HCT116 (cell line): ENCODE measurements around the gene SNCAIP. TPM values are rescaled to one million over a fixed set of nuclear protein-coding genes. Genes with fewer than 3 reads are reported as not detected.

Source experiments
- ATAC-seq: fragments of 200-7000 bp; cut with Tn5 transposase; 2 replicates; pipeline ENCODE4 v1.9.1; 2020; ENCODE audit warnings: mild to moderate bottlenecking, moderate library complexity
- BruUV-seq: library from RNA; stranded (reverse); fragments of 400-500 nt; replicated peaks from 2 replicates; lab custom pipeline; 2021; lab: Mats Ljungman, UMichigan
- CTCF ChIA-PET: fragments of 300-600 bp; sonication (Branson Sonifier 250); formaldehyde crosslinking; loops from one replicate; lab custom pipeline; 2021; ENCODE audit warnings: antibody characterized with exemption; lab: Charles Lee
- POLR2A ChIA-PET: fragments of 300-600, 350-600 bp; sonication (Branson Sonifier 250); formaldehyde crosslinking; loops from one replicate; lab custom pipeline; 2021; ENCODE audit warnings: antibody characterized with exemption; lab: Charles Lee
- RAD21 ChIA-PET, 2 experiments: fragments of 300-600 bp; sonication (Branson Sonifier 250); formaldehyde crosslinking; loops; one replicate each; lab custom pipeline; 2023; ENCODE audit warnings: low total read pairs in 2 of 2; ENCODE audit not compliant: uncharacterized antibody in 2 of 2, unreplicated experiment in 2 of 2, low non-redundant PET in 1 of 2; lab: Charles Lee
- DNase-seq: peaks from one replicate; pipeline ENCODE4 v3.0.0-alpha.2; 2010; ENCODE audit warnings: low read depth, low spot score
- H2AFZ ChIP-seq: fragments of 200-600 bp; shearing (Covaris generic), sonication (generic); 2 replicates; pipeline ENCODE4 v1.6.1; 2017; ENCODE audit warnings: low read depth, mixed run types, mixed read lengths, antibody characterized with exemption, low read length; ENCODE audit not compliant: poor library complexity, severe bottlenecking
- H3K27ac ChIP-seq: 2 replicates; pipeline ENCODE4 v1.5.1; 2012; ENCODE audit warnings: low read depth, low read length
- H3K27me3 ChIP-seq: fragments of 200-600 bp; sonication (generic); 2 replicates; pipeline ENCODE4 v1.6.1; 2016; ENCODE audit warnings: mixed run types, low read length, mixed read lengths; ENCODE audit not compliant: insufficient read depth
- H3K36me3 ChIP-seq, 2 experiments: fragments of 200-500 bp in 1 of 2; fragments of 200-600 bp in 1 of 2; sonication (Bioruptor generic) in 1 of 2; sonication (generic) in 1 of 2; 2 replicates each; pipeline versions ENCODE4 v1.5.1 to v1.6.1; 2014 to 2016; ENCODE audit warnings: low read length in 2 of 2, inconsistent platforms in 1 of 2, mixed read lengths in 1 of 2, mixed run types in 1 of 2; ENCODE audit not compliant: insufficient read depth in 2 of 2, control insufficient read depth in 1 of 2
- H3K4me1 ChIP-seq, 2 experiments: fragments of 200-600 bp in 1 of 2; sonication (generic) in 1 of 2; 2 replicates each; pipeline versions ENCODE4 v1.5.1 to v1.6.1; 2012 to 2017; ENCODE audit warnings: low read length in 2 of 2, inconsistent platforms in 1 of 2, mild to moderate bottlenecking in 1 of 2, mixed read lengths in 1 of 2, mixed run types in 1 of 2, moderate library complexity in 1 of 2; ENCODE audit not compliant: insufficient read depth in 2 of 2, control insufficient read depth in 1 of 2
- H3K4me2 ChIP-seq: fragments of 200-600 bp; sonication (generic); 2 replicates; pipeline ENCODE4 v1.6.1; 2017; ENCODE audit warnings: mixed run types, low read length, mixed read lengths
- H3K4me3 ChIP-seq, 2 experiments: fragments of 200-600 bp in 1 of 2; sonication (generic) in 1 of 2; replicated peaks in 1 of 2; 2 replicates each; pipeline ENCODE4 v1.5.1; 2011 to 2016; ENCODE audit warnings: low read length in 2 of 2, control low read depth in 1 of 2, low read depth in 1 of 2, mild to moderate bottlenecking in 1 of 2, mixed read lengths in 1 of 2, mixed run types in 1 of 2
- H3K79me2 ChIP-seq: fragments of 200-600 bp; sonication (generic); 2 replicates; pipeline ENCODE4 v1.6.1; 2017; ENCODE audit warnings: mild to moderate bottlenecking, mixed run types, low read length, moderate library complexity, mixed read lengths; ENCODE audit not compliant: insufficient read depth
- H3K9ac ChIP-seq: fragments of 200-600 bp; sonication (generic); 2 replicates; pipeline ENCODE4 v1.6.1; 2016; ENCODE audit warnings: low read length, mixed read lengths
- H3K9me2 ChIP-seq: fragments of 200-600 bp; sonication (generic), shearing (Covaris generic); 2 replicates; pipeline ENCODE4 v1.6.1; 2017; ENCODE audit warnings: mixed run types, mild to moderate bottlenecking, moderate library complexity; ENCODE audit not compliant: insufficient read depth
- H3K9me3 ChIP-seq, 2 experiments: fragments of 200-500 bp in 1 of 2; fragments of 200-600 bp in 1 of 2; sonication (Bioruptor generic) in 1 of 2; sonication (generic) in 1 of 2; 2 replicates each; pipeline ENCODE4 v1.6.1; 2014 to 2017; ENCODE audit warnings: low read length in 2 of 2, mixed read lengths in 2 of 2, inconsistent platforms in 1 of 2, low read depth in 1 of 2, mild to moderate bottlenecking in 1 of 2, mixed run types in 1 of 2, moderate library complexity in 1 of 2; ENCODE audit not compliant: control insufficient read depth in 1 of 2, insufficient read depth in 1 of 2
- H4K20me1 ChIP-seq: fragments of 200-600 bp; sonication (generic), shearing (Covaris generic); 2 replicates; pipeline ENCODE4 v1.6.1; 2017; ENCODE audit warnings: mixed run types, mild to moderate bottlenecking, moderate library complexity; ENCODE audit not compliant: insufficient read depth
- FOSL1 ChIP-seq: IDR thresholded peaks from 2 replicates; pipeline ENCODE4 v1.6.1; 2012; ENCODE audit warnings: low read depth
- JUND ChIP-seq: IDR thresholded peaks from 2 replicates; pipeline ENCODE4 v1.6.1; 2012
- POLR2A ChIP-seq: IDR thresholded peaks from 2 replicates; pipeline ENCODE4 v1.7.0; 2011; ENCODE audit warnings: borderline replicate concordance; ENCODE audit not compliant: insufficient read depth, insufficient read length; ENCODE audit errors: extremely low read depth
- POLR2AphosphoS5 ChIP-seq: IDR thresholded peaks from 2 replicates; pipeline ENCODE4 v1.6.1; 2011; ENCODE audit warnings: mild to moderate bottlenecking, low read depth, low read length, moderate library complexity
- REST ChIP-seq: IDR thresholded peaks from 2 replicates; pipeline ENCODE4 v1.6.1; 2012; ENCODE audit warnings: low read depth
- YY1 ChIP-seq: IDR thresholded peaks from 2 replicates; pipeline ENCODE4 v1.6.1; 2011; ENCODE audit warnings: low read length, low read depth, moderate library complexity, mild to moderate bottlenecking; ENCODE audit not compliant: insufficient replicate concordance; ENCODE audit errors: extremely low read depth
- ZBTB33 ChIP-seq: IDR thresholded peaks from 2 replicates; pipeline ENCODE4 v1.6.1; 2011; ENCODE audit warnings: mild to moderate bottlenecking, low read length, moderate library complexity; ENCODE audit not compliant: insufficient replicate concordance; ENCODE audit errors: extremely low read depth
- ZNF274 ChIP-seq: fragments of 200-500 bp; sonication (Bioruptor generic); IDR thresholded peaks from 2 replicates; pipeline ENCODE4 v1.6.1; 2014; ENCODE audit warnings: mild to moderate bottlenecking, low read depth, low read length, inconsistent platforms
- intact Hi-C: fragments of 100-400 bp; cut with micrococcal nuclease; formaldehyde crosslinking; loops from 2 replicates; pipeline ENCODE4 v1.10.0; 2022
- total RNA-seq: library from RNA; stranded (reverse); gene quantifications from one replicate; pipeline ENCODE4 v1.2.1, GENCODE V29; 2021; ENCODE audit not compliant: unreplicated experiment

SNCAIP gene
- total RNA-seq, 1 experiment from 2014 or later, result not detected

- intact Hi-C loops, result no loop called here
- Histone ChIP-seq H3K9ac (no peak overlapping the region), H3K79me2 (no peaks in the 10 kb centered on the region), H3K4me2 (no peak overlapping the region)
- no TSS peak for BruUV-seq
- TF ChIP-seq POLR2A, result no peak
- no peak for TF ChIP-seq ZBTB33
- TF ChIP-seq YY1, result no peak
- no peak for TF ChIP-seq POLR2AphosphoS5
- no peak for TF ChIP-seq REST
- no peak for TF ChIP-seq JUND
- TF ChIP-seq ZNF274, result no peak
- no peak for TF ChIP-seq FOSL1
- TF ChIP-seq, all 23 proteins: peak for 0
- Histone ChIP-seq H3K27ac (no peak overlapping the region), H3K4me3 (no peak overlapping the region), H4K20me1 (no peaks in the 10 kb centered on the region), H3K9me2 (no peaks in the 10 kb centered on the region), H3K27me3 (no peaks in the 10 kb centered on the region), H3K36me3 (no peaks in the 10 kb centered on the region), H3K4me1 (no peaks in the 10 kb centered on the region), H2AFZ (no peak overlapping the region), H3K9me3 (no peaks in the 10 kb centered on the region)
- ChIA-PET RAD21 (no interaction called here), POLR2A (interaction anchor here (0.6 kb wide), 1 partner anchor 802 kb away, joined by 3 read pairs; no protein-coding TSS in a partner anchor), CTCF (no interaction called here)
- DNase-seq (no peak), ATAC-seq (no peak)
Measured at GRCh38 chr5:122469384-122469919, 157.4 kb downstream of the SNCAIP start.
